Mesothelial cell of epicardium (in vitro differentiated cells): ENCODE measurements around the gene MEAK7. TPM values are rescaled to one million over a fixed set of nuclear protein-coding genes. Genes with fewer than 3 reads are reported as not detected.

Experiments
- DNase-seq, 2 experiments: peaks; one replicate each; pipeline ENCODE4 v3.0.0; 2021; ENCODE audit warnings: low spot score in 2 of 2; ENCODE audit not compliant: unreplicated experiment in 2 of 2
- H3K27ac Mint-ChIP-seq: 2 replicates; pipeline ENCODE4 v1.8.0; 2021; ENCODE audit warnings: mixed read lengths
- H3K27me3 Mint-ChIP-seq: 2 replicates; pipeline ENCODE4 v1.8.0; 2021; ENCODE audit warnings: low read depth, mixed read lengths
- H3K36me3 Mint-ChIP-seq: 2 replicates; pipeline ENCODE4 v1.8.0; 2021; ENCODE audit warnings: mixed read lengths
- H3K4me1 Mint-ChIP-seq: 2 replicates; pipeline ENCODE4 v1.8.0; 2021; ENCODE audit warnings: mixed read lengths
- H3K4me3 Mint-ChIP-seq: 2 replicates; pipeline ENCODE4 v1.8.0; 2021; ENCODE audit warnings: mild to moderate bottlenecking, moderate library complexity, mixed read lengths
- H3K9me3 Mint-ChIP-seq: 2 replicates; pipeline ENCODE4 v1.8.0; 2021; ENCODE audit warnings: mixed read lengths
- total RNA-seq: library from RNA; stranded (reverse); gene quantifications from 3 replicates; pipeline ENCODE4 v1.2.1, GENCODE V29; 2021
- TF ChIP-seq, protein P1 (sequence below): fragments of 200-600 bp; sonication (generic); IDR thresholded peaks from one replicate; pipeline ENCODE4 v1.5.0; 2021; ENCODE audit warnings: antibody characterized with exemption; ENCODE audit not compliant: unreplicated experiment

MEAK7 gene
- total RNA-seq, 1 donor from 2014 or later: 42.7 TPM

DNA sequence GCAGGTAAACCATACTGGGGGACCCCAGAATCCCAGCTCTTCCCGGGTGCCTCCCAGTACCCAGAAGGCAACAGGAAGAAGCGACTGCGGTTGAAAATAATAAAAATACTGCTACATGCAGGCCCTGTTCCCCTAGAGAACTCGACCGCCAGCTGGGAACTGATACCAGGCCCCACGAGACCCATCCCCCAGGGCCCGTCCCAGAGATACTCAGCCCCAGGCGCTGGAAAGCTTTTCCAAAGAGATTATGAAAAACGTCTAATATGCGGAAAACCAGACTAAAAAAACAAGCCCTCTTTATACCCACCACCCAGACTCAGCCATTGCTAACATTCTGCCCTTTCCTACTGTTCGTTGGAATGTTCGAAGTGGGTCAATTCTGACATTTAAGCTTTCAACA is 12.9 kb upstream of the MEAK7 start:
- no peaks in the 10 kb centered on the region for H3K9me3 Mint-ChIP-seq
- no peaks in the 10 kb centered on the region for H3K36me3 Mint-ChIP-seq
- no peak for DNase-seq
- H3K4me1 Mint-ChIP-seq: peaks cover 48% of the 10 kb centered on the region
- H3K4me3 Mint-ChIP-seq: no peak overlapping the region
- TF ChIP-seq, protein P1, sequence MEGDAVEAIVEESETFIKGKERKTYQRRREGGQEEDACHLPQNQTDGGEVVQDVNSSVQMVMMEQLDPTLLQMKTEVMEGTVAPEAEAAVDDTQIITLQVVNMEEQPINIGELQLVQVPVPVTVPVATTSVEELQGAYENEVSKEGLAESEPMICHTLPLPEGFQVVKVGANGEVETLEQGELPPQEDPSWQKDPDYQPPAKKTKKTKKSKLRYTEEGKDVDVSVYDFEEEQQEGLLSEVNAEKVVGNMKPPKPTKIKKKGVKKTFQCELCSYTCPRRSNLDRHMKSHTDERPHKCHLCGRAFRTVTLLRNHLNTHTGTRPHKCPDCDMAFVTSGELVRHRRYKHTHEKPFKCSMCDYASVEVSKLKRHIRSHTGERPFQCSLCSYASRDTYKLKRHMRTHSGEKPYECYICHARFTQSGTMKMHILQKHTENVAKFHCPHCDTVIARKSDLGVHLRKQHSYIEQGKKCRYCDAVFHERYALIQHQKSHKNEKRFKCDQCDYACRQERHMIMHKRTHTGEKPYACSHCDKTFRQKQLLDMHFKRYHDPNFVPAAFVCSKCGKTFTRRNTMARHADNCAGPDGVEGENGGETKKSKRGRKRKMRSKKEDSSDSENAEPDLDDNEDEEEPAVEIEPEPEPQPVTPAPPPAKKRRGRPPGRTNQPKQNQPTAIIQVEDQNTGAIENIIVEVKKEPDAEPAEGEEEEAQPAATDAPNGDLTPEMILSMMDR: no peak
- no peaks in the 10 kb centered on the region for H3K27me3 Mint-ChIP-seq
- peak overlapping the region; percentile 73 for H3K27ac Mint-ChIP-seq

DNA sequence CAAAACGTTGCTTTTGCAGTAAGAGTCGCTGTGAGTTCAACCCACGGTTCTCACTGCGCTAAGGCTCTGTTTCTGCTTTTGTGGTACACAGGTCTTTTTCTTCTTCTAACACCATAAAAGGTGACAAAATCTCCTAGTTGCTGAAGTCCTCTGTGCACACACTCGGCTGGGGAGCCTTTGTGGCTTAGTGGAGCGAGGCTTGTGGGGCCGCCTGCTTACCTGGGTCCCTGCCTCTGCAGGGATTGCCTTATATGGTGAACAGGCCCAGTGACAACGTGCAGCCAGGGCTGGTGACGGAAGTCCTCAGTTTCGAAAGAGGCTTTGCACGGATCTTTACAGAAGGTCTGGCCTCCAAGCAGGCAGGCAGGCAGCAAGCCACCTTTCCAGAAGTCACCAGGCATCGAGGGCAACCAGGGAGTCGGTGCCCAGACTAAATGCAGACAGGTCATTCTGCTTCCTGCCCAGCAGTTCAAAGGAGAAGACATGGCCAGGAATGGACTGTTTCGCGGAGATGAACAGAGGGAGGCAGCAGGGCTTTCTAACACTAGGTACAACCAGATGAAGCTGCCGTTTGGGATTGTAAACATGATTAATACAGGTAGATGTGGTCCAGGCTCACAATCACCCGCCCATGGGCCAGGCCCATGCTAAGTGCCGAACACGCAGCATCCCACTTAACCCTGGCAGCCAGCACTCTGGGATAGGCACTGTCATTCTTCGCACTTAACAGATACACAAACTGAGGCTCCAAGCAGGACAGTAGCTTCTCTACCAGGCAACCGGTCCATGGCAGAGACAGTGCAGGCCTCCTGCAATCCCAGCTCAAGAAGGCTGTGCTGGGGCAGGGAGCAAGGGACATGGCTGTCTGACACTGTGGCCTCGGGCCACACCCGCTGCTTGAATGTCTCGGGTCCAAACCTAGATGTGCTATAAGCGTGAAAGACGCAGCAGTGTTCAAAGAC is 10.7 kb upstream of the MEAK7 start:
- H3K9me3 Mint-ChIP-seq: no peaks in the 10 kb centered on the region
- H3K4me1 Mint-ChIP-seq: peaks cover 53% of the 10 kb centered on the region

DNA sequence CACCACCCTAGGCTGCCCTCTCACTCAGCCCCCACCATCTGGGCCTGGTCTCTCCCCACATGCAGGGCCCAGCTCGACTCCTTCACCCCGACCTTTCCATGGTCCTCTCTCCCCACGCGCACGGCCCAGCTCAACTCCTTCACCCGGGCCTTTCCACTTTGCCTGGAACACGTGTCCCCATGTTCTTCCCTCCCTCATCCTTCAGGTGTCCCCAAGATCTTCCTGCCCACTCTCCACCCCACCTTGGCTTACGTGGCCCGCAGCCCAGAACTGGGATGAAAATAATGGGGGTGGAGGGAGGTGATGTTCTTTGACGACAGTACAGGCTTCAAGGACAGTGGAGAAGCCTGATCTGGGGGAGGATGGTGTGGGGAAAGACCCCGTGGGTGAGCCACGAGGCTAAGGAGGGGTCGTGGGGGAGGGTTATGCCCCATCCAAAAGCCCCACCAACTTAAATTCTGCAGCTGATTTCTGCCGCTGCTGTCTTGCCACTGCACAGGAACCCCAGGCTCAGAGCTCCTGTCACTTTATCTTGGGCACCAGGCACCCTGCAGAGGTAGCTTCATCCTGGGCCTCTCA is 9.9 kb upstream of the MEAK7 start:
- H3K36me3 Mint-ChIP-seq: no peaks in the 10 kb centered on the region
- H3K27ac Mint-ChIP-seq: peak overlapping the region; percentile 90
- H3K27me3 Mint-ChIP-seq: peaks cover 2% of the 10 kb centered on the region
- H3K4me3 Mint-ChIP-seq: no peak overlapping the region
- no peak for DNase-seq
- H3K4me1 Mint-ChIP-seq: peaks cover 47% of the 10 kb centered on the region
- H3K9me3 Mint-ChIP-seq: no peaks in the 10 kb centered on the region
- TF ChIP-seq, protein P1: no peak

More for the DNA sequence above, 10.7 kb upstream of the MEAK7 start:
- no peaks in the 10 kb centered on the region for H3K27me3 Mint-ChIP-seq
- peak overlapping the region; percentile 90 for H3K27ac Mint-ChIP-seq
- H3K36me3 Mint-ChIP-seq: no peaks in the 10 kb centered on the region
- no peak overlapping the region for H3K4me3 Mint-ChIP-seq
- no peak for DNase-seq
- TF ChIP-seq, protein P1: no peak

DNA sequence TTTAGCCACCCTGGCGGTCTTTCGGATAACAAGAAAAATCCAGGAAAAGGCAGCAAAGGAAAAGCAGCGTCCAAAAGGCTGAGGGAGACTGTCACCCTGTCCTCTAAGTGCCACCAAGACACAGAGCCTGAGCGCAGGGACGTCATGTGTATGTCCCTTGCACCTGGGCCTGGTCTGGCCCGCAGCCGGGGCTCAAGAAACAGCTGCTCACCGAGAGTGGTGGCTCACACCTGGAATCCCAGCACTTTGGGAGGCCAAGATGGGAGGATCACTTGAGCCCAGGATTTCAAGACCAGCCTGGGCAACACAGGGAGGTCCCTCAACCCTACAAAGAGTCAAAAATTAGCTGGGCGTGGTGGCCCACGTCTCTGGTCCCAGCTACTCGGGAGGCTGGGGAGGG is 9.2 kb upstream of the MEAK7 start:
- H3K36me3 Mint-ChIP-seq: no peaks in the 10 kb centered on the region
- TF ChIP-seq, protein P1: no peak
- no peak for DNase-seq
- H3K4me1 Mint-ChIP-seq: peaks cover 48% of the 10 kb centered on the region
- H3K27me3 Mint-ChIP-seq: peaks cover 2% of the 10 kb centered on the region
- H3K27ac Mint-ChIP-seq: peak overlapping the region; percentile 87
- no peaks in the 10 kb centered on the region for H3K9me3 Mint-ChIP-seq
- H3K4me3 Mint-ChIP-seq: no peak overlapping the region

DNA sequence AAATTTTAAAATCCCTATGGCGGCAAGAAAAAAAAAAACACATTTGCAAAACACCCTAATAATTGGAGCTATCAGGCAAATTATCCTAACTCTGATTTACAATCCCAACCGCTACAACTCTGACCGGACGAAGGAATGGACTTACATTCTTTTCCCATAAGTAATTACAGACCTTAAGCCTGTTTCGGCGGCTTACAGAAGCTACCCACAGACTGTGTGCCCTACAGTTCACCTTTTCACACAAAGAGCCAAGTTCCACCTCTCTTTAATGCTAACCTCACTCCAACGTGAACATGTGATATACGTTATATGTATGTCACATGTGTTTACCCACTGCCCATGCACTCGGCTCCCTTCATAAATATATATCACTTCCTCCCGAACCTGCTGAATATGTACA is 8.7 kb upstream of the MEAK7 start:
- Mint-ChIP-seq H3K4me1 (peaks cover 50% of the 10 kb centered on the region), H3K27me3 (peaks cover 2% of the 10 kb centered on the region), H3K36me3 (no peaks in the 10 kb centered on the region), H3K27ac (peak overlapping the region; percentile 87), H3K4me3 (no peak overlapping the region), H3K9me3 (no peaks in the 10 kb centered on the region)
- DNase-seq: no peak
- TF ChIP-seq, protein P1: no peak
